SKM-1 (cell line): ENCODE data around the gene AKR1C2.
"Not testable (repeated sequence)": the region's sequence is repeated elsewhere in the genome, so short reads cannot be mapped to it uniquely, and the experiment has no call there.

Experiments
- DNase-seq: peaks from one replicate; lab custom pipeline; 2025; ENCODE audit not compliant: unreplicated experiment; lab: John Stamatoyannopoulos, UW

Gene AKR1C2

GRCh38 chr10:4991463-4991862, 12.2 kb downstream of the AKR1C2 start:
- not testable (repeated sequence) for DNase-seq

GRCh38 chr10:4990217-4990616, 13.4 kb downstream of the AKR1C2 start:
- DNase-seq = no peak

GRCh38 chr10:4988000-4988641, 15.5 kb downstream of the AKR1C2 start:
- not testable (repeated sequence) for DNase-seq

- no peak for DNase-seq
Measured at GRCh38 chr10:4984971-4985594, 18.6 kb downstream of the AKR1C2 start.

GRCh38 chr10:4984223-4984622, 19.4 kb downstream of the AKR1C2 start:
- DNase-seq = no peak

GRCh38 chr10:4983615-4984216, 19.9 kb downstream of the AKR1C2 start:
- no peak for DNase-seq

- no peak for DNase-seq
Measured at GRCh38 chr10:4982764-4983226, 20.9 kb downstream of the AKR1C2 start.

- DNase-seq = no peak
Measured at GRCh38 chr10:4981722-4982471, 21.8 kb downstream of the AKR1C2 start.

GRCh38 chr10:4980793-4981192, 22.9 kb downstream of the AKR1C2 start:
- DNase-seq = no peak

GRCh38 chr10:4978870-4979269, 24.8 kb downstream of the AKR1C2 start:
- DNase-seq = no peak

- DNase-seq = no peak
Measured at GRCh38 chr10:4977025-4977424, 26.6 kb downstream of the AKR1C2 start.

GRCh38 chr10:4974400-4974799, 29.3 kb downstream of the AKR1C2 start:
- not testable (repeated sequence) for DNase-seq

- DNase-seq = not testable (repeated sequence)
Measured at GRCh38 chr10:4973294-4973693, 30.4 kb downstream of the AKR1C2 start.

GRCh38 chr10:4972369-4973142, 31.1 kb downstream of the AKR1C2 start:
- not testable (repeated sequence) for DNase-seq

- DNase-seq = not testable (repeated sequence)
Measured at GRCh38 chr10:4970362-4970761, 33.3 kb downstream of the AKR1C2 start.

GRCh38 chr10:4969289-4969688, 34.4 kb downstream of the AKR1C2 start:
- DNase-seq = not testable (repeated sequence)

GRCh38 chr10:4967189-4967588, 36.5 kb downstream of the AKR1C2 start:
- DNase-seq = not testable (repeated sequence)

GRCh38 chr10:4965763-4966162, 37.9 kb downstream of the AKR1C2 start:
- DNase-seq = not testable (repeated sequence)

GRCh38 chr10:4963815-4964154, 39.9 kb downstream of the AKR1C2 start:
- not testable (repeated sequence) for DNase-seq

GRCh38 chr10:4962876-4963814, 40.5 kb downstream of the AKR1C2 start, which contains the start of gene AKR1C1:
Gene AKR1C1 (plus strand): TSS chr10:4963415. CDS start chr10:4963445, 30 bp downstream.
- not testable (repeated sequence) for DNase-seq
